ENCODE measurements around the gene HDHD2.

The HDHD2 gene

DNA sequence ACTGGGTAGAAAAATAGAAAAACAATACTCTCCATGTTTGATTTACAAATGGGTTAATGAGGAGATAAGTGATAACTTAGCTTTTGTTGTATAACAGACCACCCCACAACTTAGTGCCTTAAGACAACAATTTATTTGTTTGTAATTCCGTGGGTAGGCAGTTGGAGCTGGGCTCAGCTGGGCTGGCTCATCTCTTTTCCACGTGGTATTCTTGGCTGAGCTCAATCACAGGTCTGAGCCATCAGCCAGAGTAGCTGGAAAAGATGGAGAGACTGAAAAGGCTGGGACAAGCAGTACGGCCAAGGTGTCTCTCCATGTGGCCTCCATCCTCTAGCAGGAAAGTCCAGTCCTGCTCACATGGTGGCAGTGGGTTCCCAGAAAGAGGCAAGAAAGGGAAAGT is 82.7 kb downstream of the HDHD2 start:
- TF ChIP-seq, protein P1, sequence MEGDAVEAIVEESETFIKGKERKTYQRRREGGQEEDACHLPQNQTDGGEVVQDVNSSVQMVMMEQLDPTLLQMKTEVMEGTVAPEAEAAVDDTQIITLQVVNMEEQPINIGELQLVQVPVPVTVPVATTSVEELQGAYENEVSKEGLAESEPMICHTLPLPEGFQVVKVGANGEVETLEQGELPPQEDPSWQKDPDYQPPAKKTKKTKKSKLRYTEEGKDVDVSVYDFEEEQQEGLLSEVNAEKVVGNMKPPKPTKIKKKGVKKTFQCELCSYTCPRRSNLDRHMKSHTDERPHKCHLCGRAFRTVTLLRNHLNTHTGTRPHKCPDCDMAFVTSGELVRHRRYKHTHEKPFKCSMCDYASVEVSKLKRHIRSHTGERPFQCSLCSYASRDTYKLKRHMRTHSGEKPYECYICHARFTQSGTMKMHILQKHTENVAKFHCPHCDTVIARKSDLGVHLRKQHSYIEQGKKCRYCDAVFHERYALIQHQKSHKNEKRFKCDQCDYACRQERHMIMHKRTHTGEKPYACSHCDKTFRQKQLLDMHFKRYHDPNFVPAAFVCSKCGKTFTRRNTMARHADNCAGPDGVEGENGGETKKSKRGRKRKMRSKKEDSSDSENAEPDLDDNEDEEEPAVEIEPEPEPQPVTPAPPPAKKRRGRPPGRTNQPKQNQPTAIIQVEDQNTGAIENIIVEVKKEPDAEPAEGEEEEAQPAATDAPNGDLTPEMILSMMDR (IDR thresholded peaks at IDR 0.05; ENCODE audit: borderline replicate concordance, insufficient read depth, low read depth, low read length) = no peak
- H3K4me3 ChIP-seq (ENCODE audit: low read depth, low read length) = no peak overlapping the region

DNA sequence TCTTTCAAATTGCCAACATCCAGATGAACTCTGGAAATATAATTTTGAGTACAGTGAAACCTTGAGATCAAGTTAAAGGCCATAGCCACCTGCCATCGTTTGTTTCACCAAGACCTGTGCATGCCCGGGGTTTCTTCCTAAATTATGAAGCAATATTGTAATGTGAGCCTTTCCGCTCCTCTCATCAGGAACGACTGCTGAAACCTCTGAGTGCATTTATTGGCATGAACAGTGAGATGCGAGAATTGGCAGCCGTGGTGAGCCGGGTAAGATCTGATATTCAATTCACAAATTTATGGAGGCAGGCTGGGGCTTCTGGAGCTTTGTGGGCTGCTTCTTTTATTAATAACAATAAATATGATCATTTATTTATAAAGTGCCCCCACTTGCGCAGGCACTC is 87.2 kb downstream of the HDHD2 start:
- H3K4me3 ChIP-seq (ENCODE audit: low read depth, low read length) = no peak overlapping the region
- TF ChIP-seq, protein P1 (IDR thresholded peaks at IDR 0.05; ENCODE audit: borderline replicate concordance, insufficient read depth, low read depth, low read length) = no peak

DNA sequence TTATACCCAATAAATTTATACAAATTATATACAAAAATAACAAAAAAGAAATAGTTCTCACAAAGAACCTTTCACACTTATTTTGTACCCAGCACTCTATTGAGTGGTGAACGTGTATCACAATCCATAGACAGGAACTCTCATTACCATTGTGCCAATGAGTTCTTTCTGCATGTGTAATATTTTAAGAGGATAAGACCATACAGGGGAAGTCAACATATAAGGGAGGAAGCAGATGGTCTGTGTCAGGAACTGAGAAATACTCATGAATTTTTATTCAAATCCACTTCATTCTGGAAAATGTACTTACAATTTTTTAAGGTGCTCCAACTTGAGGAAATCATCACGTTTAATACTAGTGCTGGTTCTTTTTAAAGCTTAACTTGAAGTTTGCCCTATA is 87.8 kb downstream of the HDHD2 start:
- TF ChIP-seq, protein P1 (IDR thresholded peaks at IDR 0.05; ENCODE audit: borderline replicate concordance, insufficient read depth, low read depth, low read length) = no peak

More for the DNA sequence above, 87.8 kb downstream of the HDHD2 start:
- no peak overlapping the region for H3K4me3 ChIP-seq (ENCODE audit: low read depth, low read length)

Measured in GM12875 (cell line).